IPS-18c (cell line): ENCODE results near the gene GIPC1.
A peak's percentile ranks its signal among the peaks of the same experiment; 100 is the strongest.
"Not testable (repeated sequence)": the region's sequence is repeated elsewhere in the genome, so short reads cannot be mapped to it uniquely, and the experiment has no call there.

ENCODE experiments used
- H3K4me3 ChIP-seq: 2 replicates; pipeline ENCODE4 v1.7.0; 2013; ENCODE audit warnings: low read depth, mild to moderate bottlenecking, low read length, moderate library complexity; ENCODE audit not compliant: insufficient read depth
- H3K9me3 ChIP-seq: one replicate; pipeline ENCODE4 v1.6.1; 2013; ENCODE audit warnings: mild to moderate bottlenecking, low read length, moderate library complexity; ENCODE audit not compliant: control insufficient read depth, insufficient read depth

The GIPC1 gene

GRCh38 chr19:14520543-14520942 is 24.6 kb upstream of the GIPC1 start:
- Histone ChIP-seq H3K9me3 (no peaks in the 10 kb centered on the region), H3K4me3 (no peak overlapping the region)

DNA sequence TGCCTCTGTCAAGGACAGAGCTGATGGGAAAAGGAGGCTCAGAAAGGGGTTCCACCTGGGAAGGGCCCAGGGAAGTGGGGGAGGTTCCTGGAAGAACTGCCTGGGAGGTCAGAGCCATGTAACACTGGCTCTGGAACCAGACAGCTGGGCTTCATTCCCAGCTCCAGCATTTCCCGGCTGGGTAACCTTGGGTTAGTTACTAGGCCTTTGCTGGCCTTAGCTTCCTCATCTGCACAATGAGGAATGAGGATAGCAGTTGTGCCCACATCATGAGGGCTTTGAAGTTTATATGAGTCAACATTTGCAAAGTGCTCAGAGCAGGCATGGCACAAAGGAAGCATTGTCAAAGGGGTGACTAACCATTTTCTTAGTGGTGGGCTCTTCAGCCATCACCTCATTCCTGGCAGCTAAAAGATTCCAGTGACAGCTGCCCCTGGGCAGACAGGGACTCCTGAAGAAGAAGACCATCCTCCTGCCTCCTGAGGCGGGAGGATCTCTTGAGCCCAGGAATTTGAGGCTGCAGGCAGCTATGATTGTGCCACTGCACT is 24.0 kb upstream of the GIPC1 start:
- Histone ChIP-seq H3K9me3 (no peaks in the 10 kb centered on the region), H3K4me3 (no peak overlapping the region)

DNA sequence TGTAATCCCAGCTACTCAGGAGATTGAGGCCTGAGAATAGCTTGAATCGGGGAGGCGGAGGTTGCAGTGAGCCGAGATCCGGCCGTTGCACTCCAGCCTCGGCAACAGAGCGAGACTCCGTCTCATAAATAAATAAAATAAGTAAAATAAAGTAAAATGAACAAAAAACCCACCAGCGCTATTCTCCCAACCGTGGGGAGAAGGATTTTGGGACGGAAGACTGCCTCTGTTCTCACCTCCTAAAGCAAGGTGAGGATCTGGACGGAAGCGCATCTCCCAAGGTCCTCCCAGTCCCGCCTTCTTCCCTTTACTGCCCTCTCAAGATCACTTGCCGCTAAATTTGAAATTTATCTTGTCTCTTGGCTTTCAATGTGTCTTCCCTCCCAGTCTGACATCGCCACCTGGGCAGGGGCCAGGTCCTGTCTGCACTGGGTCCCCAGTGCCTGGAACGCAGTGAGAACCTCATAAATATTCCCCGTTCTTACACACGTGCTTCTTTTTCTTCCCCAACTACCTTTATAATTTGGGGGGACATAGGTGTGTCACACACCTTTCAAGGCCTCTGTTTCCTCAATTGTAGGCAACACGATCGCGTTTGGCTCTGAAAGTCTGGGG is 23.4 kb upstream of the GIPC1 start:
- Histone ChIP-seq H3K9me3 (no peaks in the 10 kb centered on the region), H3K4me3 (no peak overlapping the region)

DNA sequence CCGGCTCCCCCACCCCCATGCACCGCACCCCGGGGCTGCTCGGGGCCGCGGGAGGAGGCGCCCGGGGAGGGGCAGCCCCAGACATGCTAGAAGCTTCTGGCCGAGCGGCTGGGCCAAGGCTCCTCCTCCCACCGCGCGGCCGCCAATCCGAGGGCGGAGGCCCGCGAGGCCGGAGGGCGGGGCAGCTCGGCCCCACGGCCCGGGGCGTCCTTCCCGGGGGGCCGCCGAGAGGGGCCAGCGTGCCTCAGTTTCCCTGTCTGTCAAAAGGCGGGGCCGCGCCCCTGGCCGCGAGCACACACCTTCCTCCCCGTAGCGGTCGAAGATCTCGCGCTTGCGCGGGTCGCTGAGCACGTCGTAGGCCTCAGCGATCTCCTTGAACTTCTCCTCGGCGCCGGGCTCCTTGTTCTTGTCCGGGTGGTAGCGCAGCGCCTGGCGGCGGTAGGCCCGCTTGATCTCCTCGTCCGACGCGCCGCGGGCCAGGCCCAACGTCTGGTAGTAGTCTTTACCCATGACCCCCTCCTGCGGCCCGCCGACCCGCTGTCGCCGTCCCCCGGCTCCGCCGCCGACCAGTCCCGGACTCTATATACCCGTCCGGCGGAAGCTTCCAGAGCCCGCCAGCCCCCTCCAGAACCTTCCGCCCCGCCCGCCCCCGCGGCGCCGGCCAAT is 22.0 kb upstream of the GIPC1 start, which contains the start of gene DNAJB1:
TSS of gene DNAJB1 (minus strand) at position 558 of the 666 bp plus-strand sequence. CDS start at position 510, 48 bp downstream.
- H3K4me3 ChIP-seq: peak within 1 kb of the TSS; percentile 89
- no peaks in the 10 kb centered on the region for H3K9me3 ChIP-seq

DNA sequence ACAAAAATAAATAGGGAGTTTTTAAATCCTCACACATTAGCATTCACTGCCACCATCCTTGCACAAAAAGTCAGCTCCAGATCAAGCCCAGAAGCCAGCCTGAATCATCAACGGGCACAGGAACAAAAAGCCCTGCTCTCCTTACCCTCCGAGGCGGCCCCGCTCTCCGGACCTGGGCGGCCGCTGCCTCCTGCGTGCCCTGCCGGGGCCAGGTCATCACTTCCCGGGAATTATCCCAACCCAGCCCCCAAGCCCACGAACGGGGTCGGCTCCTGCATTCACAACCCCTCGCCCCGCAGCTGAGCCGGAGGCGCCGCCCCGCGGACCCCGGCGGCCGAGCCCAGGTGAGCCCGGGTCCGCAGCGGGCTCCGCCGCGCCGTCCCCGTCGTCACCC is 21.5 kb upstream of the GIPC1 start:
- peak overlapping the region; percentile 89 for H3K4me3 ChIP-seq
- H3K9me3 ChIP-seq: no peaks in the 10 kb centered on the region

GRCh38 chr19:14516746-14517438 is 21.0 kb upstream of the GIPC1 start:
- H3K9me3 ChIP-seq: no peaks in the 10 kb centered on the region
- peak overlapping the region; percentile 89 for H3K4me3 ChIP-seq

- Histone ChIP-seq H3K9me3 (no peaks in the 10 kb centered on the region), H3K4me3 (0 out of 2 replicates have a peak overlapping the region, but pooled peaks have one; percentile 89)
Observed at GRCh38 chr19:14516048-14516534, 20.2 kb upstream of the GIPC1 start.

DNA sequence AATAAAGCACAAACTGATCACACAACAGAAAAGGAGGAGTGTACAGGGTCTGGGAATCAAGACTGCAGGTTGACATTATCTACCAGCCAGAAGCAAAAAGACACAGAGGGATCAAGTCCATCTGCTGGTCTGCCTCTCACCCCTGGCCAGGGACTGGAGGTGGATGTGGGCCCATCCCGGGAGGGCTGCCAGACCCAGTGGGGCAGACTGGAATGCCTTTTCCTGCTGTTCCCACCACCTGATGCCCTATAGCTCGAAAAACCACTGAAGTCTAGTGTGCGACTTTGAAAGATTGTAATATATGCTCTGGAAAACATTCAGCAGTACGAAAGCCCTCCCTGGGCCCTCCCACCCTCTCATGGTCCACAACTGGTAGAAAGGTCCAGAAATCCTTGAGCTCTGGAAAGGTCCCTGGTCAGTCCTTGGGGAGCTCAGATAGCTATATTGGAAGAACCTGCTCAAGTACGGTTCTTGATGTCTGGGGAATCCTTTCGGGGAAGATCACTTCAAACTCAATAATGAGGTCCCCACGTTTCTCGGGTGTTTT is 19.6 kb upstream of the GIPC1 start:
- Histone ChIP-seq H3K9me3 (no peaks in the 10 kb centered on the region), H3K4me3 (no peak overlapping the region)

DNA sequence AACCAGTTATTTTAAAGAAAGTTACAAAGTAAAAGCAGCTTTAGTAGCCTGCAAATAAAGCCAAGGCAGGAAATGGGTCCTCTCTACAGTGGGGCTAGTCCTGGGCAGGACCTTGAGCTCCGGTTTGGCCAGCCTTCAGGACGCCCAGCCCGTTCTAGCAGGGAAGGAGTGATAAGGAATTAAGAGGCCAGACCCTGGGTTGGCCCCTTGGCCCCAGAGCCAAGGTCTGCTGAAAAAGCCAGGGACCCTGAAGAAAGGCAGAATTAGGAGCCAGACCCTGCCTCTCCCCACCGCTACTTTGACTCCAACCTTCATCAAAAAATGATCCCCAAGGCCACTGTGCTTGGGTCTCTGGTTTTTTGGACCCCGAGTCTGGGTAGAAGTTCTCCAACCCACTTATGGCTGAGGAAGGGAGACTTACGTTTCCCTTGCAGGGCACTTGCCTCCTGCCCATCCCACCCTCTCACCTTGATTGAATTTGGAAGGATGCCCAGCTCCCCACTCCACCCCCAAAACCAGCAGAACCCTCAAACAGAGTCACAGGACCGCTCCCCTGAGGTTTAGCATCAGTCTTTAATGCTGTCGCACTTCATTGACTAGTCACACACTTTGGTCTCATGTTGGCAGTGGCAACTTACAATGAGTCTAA is 18.4 kb upstream of the GIPC1 start:
- Histone ChIP-seq H3K4me3 (no peak overlapping the region), H3K9me3 (no peaks in the 10 kb centered on the region)

DNA sequence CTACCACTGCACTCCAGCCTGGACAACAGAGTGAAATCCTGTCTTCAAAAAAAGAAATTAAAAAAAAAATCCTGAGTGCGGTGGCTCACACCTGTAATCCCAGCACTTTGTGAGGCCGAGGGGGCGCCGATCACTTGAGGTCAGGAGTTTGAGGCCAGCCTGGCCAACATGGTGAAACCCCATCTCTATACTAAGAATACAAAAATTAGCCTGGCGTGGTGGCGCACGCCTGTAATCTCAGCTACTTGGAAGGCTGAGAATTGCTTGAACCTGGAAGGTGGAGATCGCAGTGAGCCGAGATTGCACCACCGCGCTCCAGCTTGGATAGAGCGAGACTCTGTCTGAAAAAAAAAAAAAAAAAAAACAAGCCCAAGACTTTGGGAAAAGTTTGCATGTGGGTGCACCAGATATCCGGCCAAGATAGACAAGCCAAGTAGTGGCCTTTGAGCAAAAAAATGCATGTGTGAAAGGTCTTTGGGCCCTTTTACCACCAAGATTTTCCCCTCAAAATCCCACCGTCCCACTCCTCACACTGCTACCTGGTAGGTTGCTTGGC is 16.6 kb upstream of the GIPC1 start:
- H3K9me3 ChIP-seq: no peaks in the 10 kb centered on the region
- H3K4me3 ChIP-seq: no peak overlapping the region

GRCh38 chr19:14511229-14511593 is 15.3 kb upstream of the GIPC1 start:
- no peak overlapping the region for H3K4me3 ChIP-seq

DNA sequence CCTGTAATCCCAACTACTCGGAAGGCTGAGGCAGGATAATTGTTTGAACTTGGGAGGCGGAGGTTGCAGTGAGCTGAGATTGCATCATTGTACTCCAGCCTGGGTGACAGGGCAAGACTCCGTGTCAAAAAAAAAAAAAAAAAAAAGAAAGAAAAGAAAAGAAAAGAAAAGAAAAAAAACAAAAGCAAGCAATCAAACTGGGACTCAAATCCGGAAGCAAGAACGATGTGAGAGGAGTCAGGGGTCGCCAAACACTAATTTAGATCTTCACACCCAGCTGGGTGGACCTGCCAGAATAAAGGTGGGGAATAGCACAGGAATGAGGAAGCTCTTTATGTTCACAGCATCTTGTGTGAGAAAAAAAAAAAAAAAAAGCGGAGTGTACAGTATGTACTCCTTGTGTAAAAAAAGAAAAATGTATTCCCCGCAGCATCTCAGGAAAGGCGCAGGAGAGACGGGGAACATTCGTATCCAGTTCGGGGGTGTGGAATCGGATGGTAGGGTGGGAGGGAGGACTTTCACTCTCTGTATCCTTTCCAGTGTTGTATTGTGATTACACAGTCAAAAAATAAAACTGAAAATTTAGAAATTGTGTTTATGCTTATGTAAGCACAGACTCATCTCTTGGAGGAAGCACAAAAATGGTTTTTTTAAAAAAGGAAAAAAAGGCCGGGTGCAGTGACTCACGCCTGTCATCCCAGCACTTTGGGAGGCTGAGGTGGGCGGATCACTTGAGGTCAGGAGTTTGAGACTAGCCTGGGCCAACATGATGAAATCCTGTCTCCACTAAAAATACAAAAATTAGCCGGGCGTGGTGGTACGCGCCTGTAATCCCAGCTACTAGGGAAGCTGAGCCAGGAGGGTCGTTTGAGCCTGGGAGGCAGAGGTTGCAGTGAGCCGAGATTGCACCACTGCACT is 14.6 kb upstream of the GIPC1 start:
- Histone ChIP-seq H3K4me3 (no peak overlapping the region), H3K9me3 (no peaks in the 10 kb centered on the region)

More at GRCh38 chr19:14511229-14511593, 15.3 kb upstream of the GIPC1 start:
- no peaks in the 10 kb centered on the region for H3K9me3 ChIP-seq

DNA sequence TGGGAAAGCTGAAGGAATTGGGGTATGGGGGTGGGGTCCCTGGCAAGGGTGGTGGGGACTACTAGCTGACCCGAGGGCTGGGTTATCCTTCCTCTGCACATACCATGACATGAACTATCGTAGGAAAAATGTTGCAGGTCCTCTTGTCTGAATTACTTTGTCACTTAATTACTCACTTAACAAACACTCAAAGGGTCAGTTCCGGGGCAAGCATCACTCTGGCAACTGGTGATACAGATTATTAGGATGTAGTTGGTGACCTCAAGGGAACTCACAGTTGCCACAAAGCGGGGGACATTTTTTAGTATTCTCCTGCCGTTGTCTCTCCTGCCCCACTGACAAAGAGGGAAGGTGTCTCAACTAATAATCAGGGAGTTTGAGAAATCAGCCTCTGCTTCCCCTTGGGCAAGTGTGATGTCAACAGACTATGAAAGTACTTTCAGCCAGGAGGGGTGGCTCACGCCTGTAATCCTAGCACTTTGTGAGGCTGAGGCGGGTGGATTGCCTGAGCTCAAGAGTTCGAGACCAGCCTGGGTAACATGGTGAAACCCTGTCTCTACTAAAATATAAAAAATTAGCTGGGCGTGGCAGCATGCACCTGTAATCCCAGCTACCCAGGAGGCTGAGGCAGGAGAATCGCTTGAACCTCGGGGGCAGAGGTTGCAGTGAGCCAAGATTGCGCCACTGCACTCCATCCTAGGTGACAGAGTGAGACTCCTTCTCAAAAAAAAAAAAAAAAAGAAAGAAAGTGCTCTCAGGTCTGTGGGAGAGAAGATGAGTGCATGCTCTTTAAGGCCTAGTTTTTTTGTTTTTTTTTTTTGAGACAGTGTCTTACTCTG is 12.0 kb upstream of the GIPC1 start:
- no peak overlapping the region for H3K4me3 ChIP-seq
- H3K9me3 ChIP-seq: no peaks in the 10 kb centered on the region

GRCh38 chr19:14505488-14506239 is 9.7 kb upstream of the GIPC1 start:
- no peak overlapping the region for H3K4me3 ChIP-seq
- no peaks in the 10 kb centered on the region for H3K9me3 ChIP-seq

DNA sequence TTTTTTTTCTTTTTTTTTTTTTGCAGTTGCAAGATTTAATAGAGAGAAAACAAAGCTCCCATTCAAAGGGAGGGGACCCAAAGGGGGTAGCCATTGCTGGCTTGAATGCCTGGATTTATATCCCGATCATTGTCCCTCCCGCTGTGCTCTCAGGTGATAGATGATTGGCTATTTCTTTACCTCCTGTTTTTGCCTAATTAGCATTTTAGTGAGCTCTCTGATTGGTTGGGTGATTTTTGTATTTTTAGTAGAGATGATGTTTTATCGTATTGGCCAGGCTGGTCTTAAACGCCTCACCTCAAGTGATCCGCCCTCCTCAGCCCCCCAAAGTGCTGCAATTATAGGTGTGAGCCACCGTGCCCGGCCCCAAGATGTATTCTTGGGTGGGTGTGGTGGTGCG is 8.6 kb upstream of the GIPC1 start:
- not testable (repeated sequence) for H3K4me3 ChIP-seq, H3K9me3 ChIP-seq
